Panc1 (cell line): ENCODE data around the gene KRTAP9-1. TPM values are rescaled to one million over a fixed set of nuclear protein-coding genes. Genes with fewer than 3 reads are reported as not detected.

Experiments used
- ATAC-seq: fragments of 200-7000 bp; cut with Tn5 transposase; 2 replicates; pipeline ENCODE4 v1.9.1; 2020; ENCODE audit warnings: mild to moderate bottlenecking, moderate library complexity
- BruUV-seq: library from RNA; stranded (reverse); fragments of 400-500 nt; replicated peaks from 2 replicates; lab custom pipeline; 2021; lab: Mats Ljungman, UMichigan
- CTCF ChIA-PET: fragments of 300-600 bp; sonication (Branson Sonifier 250); formaldehyde crosslinking; loops from one replicate; lab custom pipeline; 2022; ENCODE audit warnings: antibody characterized with exemption; lab: Charles Lee
- POLR2A ChIA-PET: fragments of 300-600 bp; sonication (Branson Sonifier 250); formaldehyde crosslinking; loops from one replicate; lab custom pipeline; 2022; ENCODE audit warnings: antibody characterized with exemption; lab: Charles Lee
- DNase-seq: peaks from one replicate; pipeline ENCODE4 v3.0.0-alpha.2; 2010; ENCODE audit warnings: low read depth, low spot score
- H3K27ac ChIP-seq: 2 replicates; pipeline ENCODE4 v1.5.1; 2011; ENCODE audit warnings: mild to moderate bottlenecking, low read length, inconsistent platforms
- H3K27me3 ChIP-seq: fragments of 200-500 bp; sonication (Bioruptor generic); 2 replicates; pipeline ENCODE4 v1.6.0; 2014; ENCODE audit warnings: low read length, inconsistent platforms; ENCODE audit not compliant: control insufficient read depth, insufficient read depth
- H3K36me3 ChIP-seq: fragments of 200-500 bp; sonication (Bioruptor generic); 2 replicates; pipeline ENCODE4 v1.5.1; 2014; ENCODE audit warnings: inconsistent platforms, mild to moderate bottlenecking, low read length, moderate library complexity; ENCODE audit not compliant: control insufficient read depth, insufficient read depth
- H3K4me1 ChIP-seq: 2 replicates; pipeline ENCODE4 v1.5.1; 2011; ENCODE audit warnings: inconsistent platforms, mild to moderate bottlenecking, low read length, moderate library complexity; ENCODE audit not compliant: control insufficient read depth, insufficient read depth
- H3K4me3 ChIP-seq, 2 experiments: 2 replicates each; pipeline ENCODE4 v1.5.1; 2011 to 2012; ENCODE audit warnings: low read depth in 2 of 2, low read length in 2 of 2, mild to moderate bottlenecking in 2 of 2, inconsistent platforms in 1 of 2, moderate library complexity in 1 of 2
- H3K9me3 ChIP-seq: fragments of 200-500 bp; sonication (Bioruptor generic); 2 replicates; pipeline ENCODE4 v1.5.1; 2014; ENCODE audit warnings: low read depth, mild to moderate bottlenecking, inconsistent platforms, low read length, moderate library complexity; ENCODE audit not compliant: control insufficient read depth, insufficient read depth
- CTCF ChIP-seq: fragments of 450-650 bp; IDR thresholded peaks from 2 replicates; pipeline ENCODE4 v1.5.1; 2017; ENCODE audit warnings: mild to moderate bottlenecking
- POLR2AphosphoS5 ChIP-seq: IDR thresholded peaks from 2 replicates; pipeline ENCODE4 v1.6.1; 2012; ENCODE audit warnings: mild to moderate bottlenecking, low read depth, low read length, moderate library complexity
- REST ChIP-seq, 2 experiments: IDR thresholded peaks; 2 replicates each; pipeline ENCODE4 v1.6.1; 2011 to 2012; ENCODE audit warnings: low read depth in 2 of 2, control low read depth in 1 of 2, low read length in 1 of 2, mild to moderate bottlenecking in 1 of 2, moderate library complexity in 1 of 2; ENCODE audit not compliant: insufficient read depth in 1 of 2
- SIN3A ChIP-seq: IDR thresholded peaks from 2 replicates; pipeline ENCODE4 v1.6.1; 2012; ENCODE audit warnings: low read depth, mild to moderate bottlenecking, low read length, moderate library complexity, borderline replicate concordance; ENCODE audit not compliant: insufficient read depth
- TCF7L2 ChIP-seq: IDR thresholded peaks from 2 replicates; pipeline ENCODE4 v1.6.1; 2011; ENCODE audit warnings: mild to moderate bottlenecking, low read depth, low read length, inconsistent platforms
- in situ Hi-C: cut with HindIII; loops from 2 replicates; pipeline ENCODE4 v1.10.0; 2016; ENCODE audit warnings: low sequenced_read_pairs, low pct_unique_long_range_greater_than_20kb
- intact Hi-C: fragments of 100-400 bp; cut with micrococcal nuclease; formaldehyde crosslinking; loops from one replicate; pipeline ENCODE4 v1.10.0; 2022; ENCODE audit not compliant: unreplicated experiment
- total RNA-seq: library from RNA; stranded (reverse); gene quantifications from one replicate; pipeline ENCODE4 v1.2.1, GENCODE V29; 2021; ENCODE audit not compliant: unreplicated experiment

KRTAP9-1 gene
- total RNA-seq, 1 experiment from 2014 or later, result not detected

- no peak for ATAC-seq
- ChIA-PET POLR2A (no interaction called here), CTCF (no interaction called here)
- peaks cover 6% of the 10 kb centered on the region for H3K27me3 ChIP-seq
- BruUV-seq, result no TSS peak
- no peak overlapping the region for H3K27ac ChIP-seq
- TF ChIP-seq REST (IDR thresholded peaks at IDR 0.05; ENCODE audit: insufficient read depth in 1 of 2, low read depth in 2 of 2, low read length in 1 of 2) (0 out of 4 replicates have a peak, but pooled peaks have one; percentile 39), CTCF (no peak)
- no peak for DNase-seq
- no peaks in the 10 kb centered on the region for H3K9me3 ChIP-seq
- no peak overlapping the region for H3K4me3 ChIP-seq
- no peaks in the 10 kb centered on the region for H3K4me1 ChIP-seq
- no peaks in the 10 kb centered on the region for H3K36me3 ChIP-seq
- intact Hi-C loops, result no loop called here
- in situ Hi-C loops, result no loop called here
Measured at GRCh38 chr17:41186872-41187271, 2.8 kb upstream of the KRTAP9-1 start.

GRCh38 chr17:41190328-41190727 is 641 bp downstream of the KRTAP9-1 start:
- DNase-seq (no peak), ATAC-seq (no peak)
- no peak overlapping the region for H3K27ac ChIP-seq
- CTCF ChIA-PET, result no interaction called here
- intact Hi-C loops, result no loop called here
- no TSS peak for BruUV-seq
- no peak overlapping the region for H3K4me3 ChIP-seq
- in situ Hi-C loops, result no loop called here
- no peaks in the 10 kb centered on the region for H3K9me3 ChIP-seq
- no peaks in the 10 kb centered on the region for H3K4me1 ChIP-seq
- POLR2A ChIA-PET, result no interaction called here
- peaks cover 5% of the 10 kb centered on the region for H3K27me3 ChIP-seq
- H3K36me3 ChIP-seq, result no peaks in the 10 kb centered on the region
- TF ChIP-seq POLR2AphosphoS5 (no peak), CTCF (no peak), SIN3A (no peak), REST (IDR thresholded peaks at IDR 0.05; ENCODE audit: insufficient read depth in 1 of 2, low read depth in 2 of 2, low read length in 1 of 2) (no peak), TCF7L2 (no peak)
